Kidney tubule cell (primary cell): ENCODE data around the gene TMEM119.
"Not testable (repeated sequence)": the region's sequence is repeated elsewhere in the genome, so short reads cannot be mapped to it uniquely, and the experiment has no call there.

Experiments
- DNase-seq: peaks from one replicate; pipeline ENCODE4 v3.0.0-alpha.2; 2018; ENCODE audit warnings: low spot score

The TMEM119 gene

DNA sequence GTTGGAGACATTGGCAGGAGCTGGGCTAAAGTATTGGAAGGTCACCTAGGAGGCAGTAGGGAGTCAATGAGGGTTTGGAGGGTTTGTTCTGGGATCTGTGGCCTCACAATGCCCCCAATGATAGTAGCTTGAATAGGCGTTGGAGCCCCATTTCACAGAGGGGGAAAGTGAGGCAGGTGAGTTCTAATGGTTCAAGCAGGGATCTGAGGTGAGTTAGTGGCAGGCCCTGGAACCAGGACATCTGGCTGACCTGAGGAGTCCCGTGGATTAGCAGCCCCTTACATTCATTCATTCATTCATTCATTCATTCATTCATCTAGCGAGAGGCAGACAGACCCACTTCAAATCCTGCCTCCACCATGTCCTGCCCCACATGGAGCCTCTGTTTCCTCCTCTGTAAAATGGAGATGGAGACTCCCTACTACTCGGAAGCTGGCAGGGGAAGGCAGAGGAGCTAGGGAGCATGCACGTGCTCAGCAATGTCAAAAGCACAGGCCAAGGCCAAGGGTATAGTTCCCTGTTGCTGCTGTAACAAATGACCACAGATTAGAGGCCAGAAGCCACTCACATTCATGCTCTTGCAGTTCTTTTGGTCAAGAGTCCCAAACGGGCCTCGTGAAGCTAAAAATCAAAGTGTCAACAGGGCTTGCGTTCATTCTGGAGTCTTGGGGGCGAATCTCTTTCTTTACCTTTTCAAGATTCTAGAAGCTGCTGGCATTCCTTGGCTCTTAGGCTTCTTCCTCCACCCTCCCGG lies 2.2 kb upstream of the TMEM119 start:
- no peak for DNase-seq

DNA sequence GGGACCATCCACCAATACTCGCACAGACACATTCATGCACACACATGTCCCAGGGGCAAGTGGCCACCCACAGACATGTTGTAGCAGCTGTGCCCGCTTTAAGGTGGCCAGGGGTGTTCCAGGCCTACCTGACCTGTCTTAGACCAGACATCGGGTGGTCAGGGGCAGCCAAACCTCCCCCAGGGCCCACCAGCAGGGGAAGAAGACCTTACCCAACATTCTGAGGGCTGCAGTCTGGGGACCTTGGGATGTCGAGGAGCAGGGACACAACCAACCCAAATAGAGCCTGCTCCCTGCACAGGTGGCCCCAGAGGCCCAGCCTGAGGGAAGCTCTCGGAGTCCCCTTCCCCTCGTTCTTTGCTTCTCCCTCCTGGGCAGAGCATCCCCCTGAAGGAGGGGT lies 1.7 kb upstream of the TMEM119 start:
- DNase-seq, result no peak

DNA sequence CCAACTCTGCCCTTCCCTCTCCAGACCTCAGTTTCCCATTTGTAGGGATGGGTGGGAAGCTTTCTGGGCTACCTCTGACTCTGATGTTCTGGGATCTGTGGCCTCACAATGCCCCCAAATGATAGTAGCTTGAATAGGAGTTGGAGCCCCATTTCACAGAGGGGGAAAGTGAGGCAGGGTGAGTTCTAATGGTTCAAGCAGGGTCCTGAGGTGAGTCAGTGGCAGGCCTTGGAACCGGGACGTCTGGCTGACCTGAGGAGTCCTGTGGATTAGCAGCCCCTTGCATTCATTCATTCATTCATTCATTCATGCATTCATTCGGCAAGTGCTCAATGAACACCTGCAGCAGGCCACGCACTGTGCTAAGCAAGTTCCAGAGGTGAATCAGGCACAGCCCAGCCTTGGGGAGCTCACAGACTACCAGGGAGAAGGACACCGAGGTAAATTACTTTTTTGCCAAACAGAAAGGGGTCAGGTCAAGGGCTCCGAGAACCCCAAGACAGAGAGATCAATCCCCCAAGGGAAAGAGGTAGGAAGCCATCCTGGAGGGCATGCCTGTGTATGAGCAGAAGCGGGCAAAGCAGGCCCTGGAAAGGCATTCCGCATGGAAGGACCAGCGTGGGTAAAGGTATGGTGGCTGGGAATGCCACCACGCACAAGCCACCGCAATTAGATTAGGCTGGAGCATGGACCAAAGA lies 818 bp upstream of the TMEM119 start:
- no peak for DNase-seq

DNA sequence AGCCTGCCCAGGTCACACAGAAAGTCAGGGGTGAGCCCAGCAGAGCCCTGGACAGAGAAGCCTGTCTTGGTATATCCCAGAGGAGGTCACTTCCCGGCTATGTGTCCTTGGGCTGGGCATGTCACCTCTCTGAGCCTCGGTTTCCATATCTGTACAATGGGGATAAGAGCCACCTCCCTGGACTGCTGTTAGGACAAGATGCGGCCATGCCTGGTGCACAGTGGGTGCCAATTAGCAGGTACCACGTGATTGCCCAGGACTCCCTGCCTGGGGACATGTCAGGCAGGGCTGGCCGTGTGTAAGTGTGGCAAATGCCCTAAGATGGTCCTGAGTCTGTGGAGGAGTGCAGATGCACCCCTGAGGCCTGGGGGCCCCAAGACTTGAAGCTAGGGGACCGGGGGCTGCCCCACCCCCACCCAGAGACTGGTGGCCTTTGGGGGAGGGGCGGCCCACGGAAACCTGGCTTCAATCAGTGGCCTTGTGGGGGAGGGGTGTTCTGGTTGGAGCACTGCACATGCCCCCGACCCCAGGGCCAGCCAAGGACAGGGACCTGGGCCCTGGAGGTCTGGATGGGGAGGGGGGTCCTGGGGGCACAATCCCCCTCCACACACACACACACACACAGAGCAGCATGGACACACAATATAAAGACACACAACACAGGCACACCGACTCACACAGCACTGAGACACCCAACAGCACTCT lies 878 bp downstream of the TMEM119 start:
- DNase-seq, result no peak

DNA sequence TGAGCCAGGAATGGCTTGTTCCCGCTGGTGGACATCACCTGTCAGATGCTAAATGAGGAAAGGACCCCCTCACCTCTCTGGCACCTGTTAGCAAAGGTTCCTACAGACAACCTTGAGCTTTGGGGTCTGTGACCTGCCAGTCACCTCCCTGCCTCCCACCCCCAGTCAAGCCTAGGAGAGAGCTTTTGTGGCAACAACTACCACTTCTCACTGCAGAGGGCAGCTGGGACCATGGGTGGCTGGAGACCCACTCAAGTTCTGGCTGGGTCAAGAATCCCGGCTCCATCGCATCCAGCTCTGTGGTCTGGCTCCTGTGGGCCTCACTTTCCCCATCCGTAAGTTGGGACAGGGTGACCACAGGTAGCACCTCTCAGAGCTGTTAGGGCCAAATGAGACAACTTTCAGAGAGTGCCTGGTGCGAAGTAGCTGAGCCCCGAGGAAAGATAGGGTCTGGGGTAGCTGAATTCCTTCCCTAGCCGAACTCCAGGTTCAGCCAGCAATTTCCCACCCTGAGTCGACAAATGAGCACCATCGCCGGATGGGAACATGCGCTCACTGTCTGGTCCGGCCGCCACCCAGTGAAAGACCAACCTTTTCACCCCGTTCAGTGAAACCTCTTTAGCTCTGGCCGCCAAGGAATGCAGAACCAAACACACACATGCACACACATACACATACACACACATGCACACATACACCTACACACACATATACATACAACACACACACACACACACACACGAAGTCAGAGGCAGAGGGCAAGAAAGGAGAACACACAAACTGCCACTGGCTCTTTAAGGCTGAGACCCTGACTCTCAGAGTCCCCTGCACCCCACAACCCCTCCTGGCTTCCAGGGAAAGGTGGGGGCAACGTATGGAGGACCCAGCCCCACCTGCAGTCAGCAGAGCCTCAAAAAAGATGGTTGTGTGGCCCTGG lies 1.9 kb downstream of the TMEM119 start:
- DNase-seq, result no peak

DNA sequence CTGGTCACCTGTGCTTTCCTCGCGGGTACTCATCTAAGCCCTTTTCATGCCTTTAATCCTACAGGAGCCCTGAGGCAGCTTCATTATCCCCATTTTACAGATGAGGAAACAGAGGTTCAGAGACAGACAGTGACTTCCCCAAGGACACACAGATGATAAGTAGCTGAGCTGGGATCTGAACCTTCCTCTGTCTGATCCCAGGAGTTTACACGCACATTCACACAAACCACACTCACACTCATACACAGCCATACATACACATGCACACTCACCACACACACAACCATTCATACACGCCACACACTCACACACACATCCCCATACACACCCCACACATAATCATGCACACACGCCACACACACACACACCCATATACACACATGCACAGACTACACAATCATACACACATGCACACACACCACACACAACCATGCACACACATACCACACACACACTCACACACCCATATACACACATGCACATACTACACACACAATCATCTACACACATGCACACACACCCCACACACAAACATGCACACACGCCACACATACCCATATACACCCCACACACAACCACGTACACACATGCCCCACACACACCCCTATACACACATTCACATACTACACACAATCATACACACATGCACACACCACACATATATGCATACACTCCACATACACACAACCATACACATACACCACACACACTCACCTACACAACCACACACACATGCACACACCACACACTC lies 2.7 kb downstream of the TMEM119 start:
- DNase-seq, result no peak

DNA sequence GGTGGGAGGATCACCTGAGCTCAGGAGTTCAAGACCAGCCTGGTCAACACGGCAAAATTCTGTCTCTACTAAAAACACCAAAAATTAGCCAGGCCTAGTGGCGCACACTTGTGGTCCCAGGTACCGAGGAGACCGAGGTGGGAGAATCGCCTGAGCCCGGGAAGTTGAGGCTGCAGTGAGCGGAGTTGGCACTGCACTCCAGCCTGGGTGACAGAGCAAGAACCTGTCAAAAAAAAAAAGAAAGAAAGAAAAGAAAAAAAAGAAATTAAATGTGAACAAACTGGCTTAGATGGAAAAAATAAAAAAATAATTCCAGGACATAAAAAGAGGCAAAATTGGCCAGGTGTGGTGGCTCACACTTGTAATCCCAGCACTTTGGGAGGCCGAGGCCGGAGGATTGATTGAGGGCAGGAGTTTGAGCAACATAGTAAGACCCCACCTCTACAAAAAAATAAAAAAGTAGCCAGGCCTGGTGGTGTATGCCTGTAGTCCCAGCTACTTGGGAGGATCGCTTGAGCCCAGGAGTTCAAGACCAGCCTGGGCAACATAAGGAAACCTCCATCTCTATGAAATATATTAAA lies 3.5 kb downstream of the TMEM119 start:
- DNase-seq, result no peak

DNA sequence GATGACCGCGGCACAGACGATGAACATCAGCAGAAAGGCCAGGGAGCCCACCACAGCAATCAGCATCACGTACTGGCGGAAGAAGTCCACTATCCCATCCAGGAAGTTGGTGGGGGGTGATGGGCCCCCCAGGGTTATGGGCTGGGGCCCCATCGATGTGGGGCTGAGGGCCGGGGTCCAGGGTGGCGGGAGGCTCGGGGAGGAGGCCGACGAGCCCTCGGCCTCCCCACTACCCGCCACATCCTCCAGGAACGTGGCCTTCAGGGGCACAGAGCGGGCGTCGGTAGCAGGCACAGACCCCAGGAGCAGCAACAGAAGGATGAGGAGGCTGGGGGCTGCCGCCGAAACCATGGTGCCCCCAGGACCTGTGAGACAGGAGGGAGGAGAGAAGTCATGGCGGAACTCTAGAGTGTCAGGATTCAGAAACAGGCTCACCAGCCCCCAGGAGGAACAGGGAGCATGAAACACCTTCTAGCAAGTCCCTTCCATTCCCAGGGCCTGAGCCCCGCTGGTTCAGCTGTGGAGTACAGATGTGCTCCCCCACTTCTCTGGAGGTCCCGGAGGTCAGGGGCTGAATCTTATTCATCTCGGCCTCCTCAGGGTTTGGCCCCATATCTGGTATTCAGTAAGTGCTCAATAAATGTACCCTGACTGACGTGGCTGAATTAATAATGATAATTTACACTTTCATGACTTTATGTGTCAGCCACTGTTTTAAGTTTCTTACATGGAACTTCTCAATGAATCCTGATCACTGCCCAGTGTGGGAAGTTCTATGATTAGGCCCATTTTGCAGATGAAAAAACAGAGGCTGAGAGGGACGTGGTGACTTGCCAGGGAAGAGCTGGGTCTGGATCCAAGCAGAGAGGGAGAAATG lies 5.6 kb downstream of the TMEM119 start:
- DNase-seq, result no peak

DNA sequence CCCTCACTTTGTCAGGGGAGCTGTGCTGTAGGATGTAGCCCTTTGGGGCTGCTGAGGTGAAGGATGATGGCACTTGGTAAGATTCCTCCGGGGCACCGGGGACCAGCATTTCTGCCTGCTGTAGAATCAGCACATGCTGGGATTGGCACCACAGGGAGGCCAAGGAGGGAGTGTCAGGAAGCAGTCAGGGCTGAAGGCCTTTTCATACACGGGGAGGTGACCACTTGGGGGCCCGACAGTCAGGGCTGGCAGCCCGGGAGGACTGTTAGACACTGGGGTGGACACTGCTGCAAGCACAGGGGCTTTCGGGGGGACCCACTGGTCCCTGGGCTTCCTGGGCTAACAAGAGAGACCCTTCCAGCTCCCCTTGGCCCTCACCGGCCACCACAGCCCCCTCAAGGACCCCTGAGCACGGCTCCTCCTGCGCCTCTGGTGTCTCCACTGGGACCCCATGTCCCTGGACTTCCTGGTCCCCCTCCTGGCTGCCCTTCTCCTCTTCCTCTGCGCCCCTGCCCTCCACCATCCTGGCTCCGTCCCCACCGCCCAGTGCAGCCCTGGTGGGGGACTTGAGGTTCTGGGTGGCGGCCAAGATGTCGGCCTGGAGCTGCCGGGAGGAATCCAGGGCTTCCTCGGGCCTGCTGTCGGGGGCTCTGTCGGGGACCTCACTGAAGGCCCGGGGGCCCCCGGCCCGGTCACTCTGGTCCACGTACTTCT lies 6.5 kb downstream of the TMEM119 start:
- no peak for DNase-seq

DNA sequence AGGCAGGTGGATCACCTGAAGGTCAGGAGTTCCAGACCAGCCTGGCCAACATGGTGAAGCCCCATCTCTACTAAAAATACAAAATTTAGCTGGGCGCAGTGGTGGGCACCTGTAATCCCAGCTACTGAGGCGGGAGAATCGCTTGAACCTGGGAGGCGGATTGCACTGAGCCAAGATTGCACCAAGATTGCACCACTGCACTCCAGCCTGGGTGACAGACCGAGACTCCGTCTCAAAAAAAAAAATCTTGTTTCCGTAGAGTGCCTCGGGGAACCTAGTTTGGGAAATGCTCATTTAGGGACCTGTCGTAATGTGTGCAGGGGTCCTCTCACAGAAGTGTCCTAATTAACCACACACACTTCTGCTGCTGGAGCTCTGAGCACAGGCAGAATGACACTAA lies 7.4 kb downstream of the TMEM119 start:
- not testable (repeated sequence) for DNase-seq

DNA sequence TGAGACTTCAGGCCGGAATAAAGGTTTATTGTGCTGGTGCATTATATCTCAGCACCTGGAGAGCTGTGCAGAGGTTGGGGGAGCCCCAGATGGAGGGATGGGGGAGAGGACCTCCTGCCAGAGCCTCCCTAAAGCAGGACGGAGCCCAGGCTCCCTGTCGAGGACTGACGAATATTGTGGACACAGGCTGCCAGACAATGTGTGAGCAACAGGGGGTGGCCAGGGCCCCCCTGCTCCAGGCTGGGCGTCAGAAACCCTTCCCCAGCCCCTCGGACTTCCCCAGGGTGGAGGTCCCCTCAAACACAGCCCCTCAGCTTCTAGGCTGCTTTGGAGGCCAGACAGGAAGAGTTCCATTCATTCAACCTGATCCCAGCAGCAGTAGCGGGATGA lies 8.0 kb downstream of the TMEM119 start:
- DNase-seq, result no peak

DNA sequence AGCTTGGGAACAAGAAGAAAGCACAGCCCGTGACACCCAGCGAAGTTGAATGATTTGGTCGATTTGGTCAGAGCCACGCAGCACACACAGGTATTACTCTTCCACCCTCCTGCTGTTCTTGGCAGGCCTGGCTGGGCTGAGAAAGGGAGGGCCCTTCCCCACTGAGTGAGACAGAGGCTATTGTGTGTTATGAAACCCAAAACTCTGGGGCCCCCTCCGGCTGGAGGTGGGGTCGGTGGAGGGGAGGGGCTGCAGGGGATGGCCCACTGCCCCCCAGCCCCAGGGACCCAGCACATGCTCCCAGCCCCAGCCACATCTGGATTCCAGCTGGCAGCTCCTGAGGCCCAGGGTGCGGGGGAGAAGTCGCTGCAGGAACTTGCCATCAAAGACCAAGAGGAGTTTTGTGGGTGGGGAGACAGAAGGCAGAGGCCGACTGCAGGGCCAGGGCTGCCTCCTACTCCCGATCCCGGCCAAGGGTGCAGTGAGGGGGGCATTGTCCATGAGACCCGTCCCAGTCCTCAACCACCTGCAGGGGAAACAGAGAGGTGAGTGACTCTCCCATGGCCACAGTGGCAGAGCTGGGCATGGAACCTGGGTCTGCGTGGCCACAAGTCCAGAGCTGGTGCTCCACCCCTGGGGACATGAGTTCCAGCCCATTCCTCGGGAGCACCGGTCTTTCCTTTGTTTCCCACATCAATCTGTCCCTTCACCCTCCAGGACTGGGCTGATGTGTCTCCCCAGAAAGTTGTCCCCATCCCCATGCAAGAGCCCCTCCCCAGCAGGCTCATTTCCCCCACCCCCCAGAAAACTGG lies 8.7 kb downstream of the TMEM119 start:
- peak; percentile 3 for DNase-seq

DNA sequence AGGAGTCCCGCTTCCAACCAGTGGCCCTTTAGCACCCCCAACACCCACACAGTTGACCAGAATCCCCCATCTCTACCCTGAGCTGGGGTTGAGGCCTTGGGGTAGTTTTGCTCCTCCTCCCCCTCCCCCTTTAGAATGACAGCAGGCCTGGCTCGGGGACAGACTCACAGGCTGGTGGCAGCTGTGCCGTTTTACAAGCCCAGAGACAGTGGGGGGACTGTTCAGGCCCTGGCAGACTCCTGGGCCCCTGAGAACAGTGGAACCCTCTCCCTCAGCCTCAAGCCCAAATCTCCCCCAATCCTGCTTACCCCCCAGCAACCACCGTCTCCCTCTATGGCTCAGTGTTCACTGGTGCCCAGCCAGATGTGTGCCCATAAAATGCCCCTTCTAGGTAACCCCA lies 10.1 kb downstream of the TMEM119 start:
- DNase-seq, result no peak

DNA sequence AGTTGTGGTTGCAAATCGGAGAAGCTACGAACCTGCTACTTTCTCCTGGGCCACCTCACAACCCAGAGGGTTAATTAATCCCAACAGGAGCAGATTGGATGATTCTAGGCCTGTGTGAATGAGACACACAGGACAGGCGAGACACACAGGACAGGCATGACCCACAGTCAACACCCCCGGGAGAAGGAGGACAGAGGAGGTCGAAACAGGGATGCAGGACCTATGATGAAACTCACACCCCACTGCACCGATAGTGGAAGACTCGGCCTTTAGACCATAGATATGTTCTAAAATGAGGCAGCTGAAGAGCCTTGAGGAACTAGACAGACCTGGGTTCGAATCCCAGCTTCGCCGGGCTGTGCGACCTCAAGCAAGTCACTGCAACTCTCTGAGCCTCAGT lies 11.6 kb downstream of the TMEM119 start:
- DNase-seq, result no peak

DNA sequence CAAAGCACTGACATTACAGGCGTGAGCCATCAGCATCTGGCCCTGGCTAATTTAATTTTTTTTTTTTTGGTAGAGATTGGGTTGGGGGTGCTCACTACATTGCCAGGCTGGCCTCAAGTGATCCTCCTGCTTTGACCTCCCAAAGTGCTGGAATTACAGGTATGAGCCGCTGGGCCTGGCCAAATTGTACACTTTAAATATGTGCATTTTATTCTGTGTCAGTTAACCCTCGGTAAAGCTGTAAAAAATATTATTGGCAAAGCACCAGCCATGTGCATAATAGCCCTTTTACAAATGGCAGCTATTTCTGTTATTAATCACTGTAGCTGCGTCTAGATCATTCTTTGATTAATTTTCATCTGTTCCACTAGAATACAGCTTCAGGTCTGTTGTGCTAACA lies 12.0 kb downstream of the TMEM119 start:
- no peak for DNase-seq

DNA sequence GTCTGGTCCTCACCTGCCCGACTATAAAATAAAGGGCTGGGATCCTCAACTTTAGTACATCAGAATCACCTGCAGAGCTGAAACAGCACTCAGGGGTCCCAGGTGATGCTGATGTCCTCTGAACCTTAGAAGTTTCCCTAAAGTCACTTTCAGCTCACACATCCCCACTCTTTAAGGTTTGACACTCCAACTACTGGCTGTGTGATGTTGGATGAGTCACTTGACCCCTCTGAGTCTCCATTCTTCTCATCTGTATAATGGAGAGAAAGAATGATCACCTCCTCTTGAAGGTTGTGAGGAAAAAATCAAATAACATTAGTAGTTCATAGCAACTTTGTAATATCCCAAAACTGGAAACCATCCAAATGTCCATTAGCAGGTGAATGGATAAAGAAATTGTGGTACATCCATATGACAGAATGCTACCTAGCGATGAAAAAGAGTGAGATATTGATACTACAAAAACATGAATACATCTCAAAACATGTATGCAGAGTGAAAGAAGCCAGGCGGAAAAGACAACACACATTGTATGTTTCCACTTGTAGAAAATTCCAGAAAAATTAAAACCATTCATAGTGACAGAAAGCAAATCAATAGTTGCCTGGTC lies 13.3 kb downstream of the TMEM119 start:
- DNase-seq, result no peak

DNA sequence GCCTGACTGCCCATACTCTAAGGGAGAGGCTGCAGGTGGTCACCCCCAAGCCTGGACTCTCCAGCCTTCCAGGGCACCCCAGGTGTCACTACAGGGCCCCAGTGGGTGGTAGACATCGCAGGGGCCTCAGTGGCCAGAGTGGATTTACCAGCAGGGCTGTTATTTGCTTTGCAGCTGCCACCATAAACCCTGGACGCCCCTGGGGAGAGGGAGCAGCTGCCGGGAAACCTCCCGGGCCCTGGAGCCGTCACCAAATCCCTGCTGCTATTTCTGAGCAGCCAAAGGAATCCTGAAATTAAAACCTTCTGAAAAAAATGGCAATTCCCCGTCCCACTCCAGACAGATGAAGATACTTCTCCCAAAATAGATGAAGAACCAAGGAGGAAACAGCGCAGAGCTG lies 13.9 kb downstream of the TMEM119 start:
- no peak for DNase-seq
